ENCODE measurements around the gene CFAP68. TPM values are rescaled to one million over a fixed set of nuclear protein-coding genes. Genes with fewer than 3 reads are reported as not detected.
A peak's percentile ranks its signal among the peaks of the same experiment; 100 is the strongest.

Gene CFAP68, protein sequence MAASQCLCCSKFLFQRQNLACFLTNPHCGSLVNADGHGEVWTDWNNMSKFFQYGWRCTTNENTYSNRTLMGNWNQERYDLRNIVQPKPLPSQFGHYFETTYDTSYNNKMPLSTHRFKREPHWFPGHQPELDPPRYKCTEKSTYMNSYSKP
- total RNA-seq: 10 to 100 TPM; 26.2 to 45.2 (median 29.1) TPM

DNA sequence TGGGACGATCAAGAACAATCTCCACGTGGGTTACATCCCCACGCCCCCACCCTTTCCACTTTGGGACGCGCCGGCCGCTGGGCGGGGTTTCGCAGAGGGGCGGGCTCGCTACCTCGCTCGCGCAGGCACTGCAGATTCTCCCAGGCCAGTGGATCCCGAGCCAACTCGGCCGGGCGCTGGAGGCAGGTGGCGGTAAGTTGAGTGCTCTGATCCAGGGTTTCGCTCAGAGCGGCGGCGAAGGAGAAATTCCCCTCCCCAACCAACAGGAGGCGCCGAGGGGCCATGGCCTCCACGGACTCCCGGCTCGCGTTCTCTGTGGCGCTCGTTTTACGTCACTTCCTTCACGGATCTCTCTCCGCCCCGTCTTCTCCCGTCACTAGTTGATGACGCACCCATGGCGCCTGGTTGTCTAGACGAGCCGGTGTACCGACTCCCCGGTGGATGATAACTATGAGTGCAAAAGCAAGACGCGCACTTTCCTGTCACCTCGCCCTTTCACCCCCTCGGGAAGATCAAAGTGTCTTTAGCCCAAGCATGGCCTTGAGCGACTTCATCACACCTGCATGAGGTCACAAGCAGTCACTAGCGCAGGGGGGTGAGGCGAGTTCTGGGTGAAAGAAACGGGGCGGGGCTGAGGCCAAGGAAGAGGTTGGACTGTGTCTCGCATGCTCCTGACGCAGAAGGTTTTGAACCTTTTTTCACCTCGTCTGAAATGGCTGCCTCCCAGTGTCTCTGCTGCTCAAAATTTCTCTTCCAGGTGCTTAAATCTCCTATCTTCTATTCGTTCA is at the start of gene CFAP68, which contains the start of gene FDXACB1:
CFAP68 (plus strand) TSS at position 693 of the 788 bp plus-strand sequence; CDS start at position 713, 20 bp downstream.
FDXACB1 (minus strand) TSS at position 317 of the 788 bp plus-strand sequence; CDS start at position 284, 33 bp downstream.
- peak within 1 kb of the TSS; percentile 49 for H3K4me3 ChIP-seq (ENCODE audit: low read depth, poor library complexity, severe bottlenecking)
- 0 to 1% methylated on average over 48 of the region's 55 CpGs for WGBS, 2 donors
- intact Hi-C loops (cut with DNase I; ENCODE audit: low total_unique reads): no loop called here
- DNase-seq (ENCODE audit: low spot score in 2 of 2): peak; percentile 97 to 99
- TF ChIP-seq POLR2A (IDR thresholded peaks at IDR 0.05): no peak
- TF ChIP-seq, protein P1, sequence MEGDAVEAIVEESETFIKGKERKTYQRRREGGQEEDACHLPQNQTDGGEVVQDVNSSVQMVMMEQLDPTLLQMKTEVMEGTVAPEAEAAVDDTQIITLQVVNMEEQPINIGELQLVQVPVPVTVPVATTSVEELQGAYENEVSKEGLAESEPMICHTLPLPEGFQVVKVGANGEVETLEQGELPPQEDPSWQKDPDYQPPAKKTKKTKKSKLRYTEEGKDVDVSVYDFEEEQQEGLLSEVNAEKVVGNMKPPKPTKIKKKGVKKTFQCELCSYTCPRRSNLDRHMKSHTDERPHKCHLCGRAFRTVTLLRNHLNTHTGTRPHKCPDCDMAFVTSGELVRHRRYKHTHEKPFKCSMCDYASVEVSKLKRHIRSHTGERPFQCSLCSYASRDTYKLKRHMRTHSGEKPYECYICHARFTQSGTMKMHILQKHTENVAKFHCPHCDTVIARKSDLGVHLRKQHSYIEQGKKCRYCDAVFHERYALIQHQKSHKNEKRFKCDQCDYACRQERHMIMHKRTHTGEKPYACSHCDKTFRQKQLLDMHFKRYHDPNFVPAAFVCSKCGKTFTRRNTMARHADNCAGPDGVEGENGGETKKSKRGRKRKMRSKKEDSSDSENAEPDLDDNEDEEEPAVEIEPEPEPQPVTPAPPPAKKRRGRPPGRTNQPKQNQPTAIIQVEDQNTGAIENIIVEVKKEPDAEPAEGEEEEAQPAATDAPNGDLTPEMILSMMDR (IDR thresholded peaks at IDR 0.05): peak in 2 of 3 donors; percentile 25 to 96

DNA sequence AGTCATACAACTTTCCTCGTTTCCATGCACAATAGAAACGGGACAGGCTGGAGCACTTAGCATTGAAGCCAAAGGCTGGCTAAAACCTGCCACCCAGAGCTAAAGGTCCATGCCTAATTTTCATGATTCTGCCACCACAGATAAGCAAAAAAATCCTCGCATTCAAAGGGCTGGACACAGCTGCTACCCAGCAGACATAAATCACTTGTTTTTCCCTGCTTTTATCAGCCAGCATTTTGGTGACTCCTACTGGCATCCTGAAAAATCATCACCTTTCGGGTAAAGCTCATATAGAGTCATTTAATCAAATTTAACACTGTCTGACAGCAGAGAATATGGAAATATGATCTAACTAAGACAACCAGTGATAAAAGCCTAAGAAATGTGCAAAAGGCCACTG is 45.8 kb upstream of the CFAP68 start:
- WGBS, 2 donors: 60 to 68% methylated on average over 4 of the region's 4 CpGs
- no peak for TF ChIP-seq POLR2A (IDR thresholded peaks at IDR 0.05)
- TF ChIP-seq, protein P1 (IDR thresholded peaks at IDR 0.05): no peak
- intact Hi-C loops (cut with DNase I; ENCODE audit: low total_unique reads): loop anchor here (10.0 kb wide), 1 partner anchor 49 kb away; no protein-coding TSS in a partner anchor
- no peak for DNase-seq (ENCODE audit: low spot score in 2 of 2)
- H3K4me3 ChIP-seq (ENCODE audit: low read depth, poor library complexity, severe bottlenecking): no peak overlapping the region

DNA sequence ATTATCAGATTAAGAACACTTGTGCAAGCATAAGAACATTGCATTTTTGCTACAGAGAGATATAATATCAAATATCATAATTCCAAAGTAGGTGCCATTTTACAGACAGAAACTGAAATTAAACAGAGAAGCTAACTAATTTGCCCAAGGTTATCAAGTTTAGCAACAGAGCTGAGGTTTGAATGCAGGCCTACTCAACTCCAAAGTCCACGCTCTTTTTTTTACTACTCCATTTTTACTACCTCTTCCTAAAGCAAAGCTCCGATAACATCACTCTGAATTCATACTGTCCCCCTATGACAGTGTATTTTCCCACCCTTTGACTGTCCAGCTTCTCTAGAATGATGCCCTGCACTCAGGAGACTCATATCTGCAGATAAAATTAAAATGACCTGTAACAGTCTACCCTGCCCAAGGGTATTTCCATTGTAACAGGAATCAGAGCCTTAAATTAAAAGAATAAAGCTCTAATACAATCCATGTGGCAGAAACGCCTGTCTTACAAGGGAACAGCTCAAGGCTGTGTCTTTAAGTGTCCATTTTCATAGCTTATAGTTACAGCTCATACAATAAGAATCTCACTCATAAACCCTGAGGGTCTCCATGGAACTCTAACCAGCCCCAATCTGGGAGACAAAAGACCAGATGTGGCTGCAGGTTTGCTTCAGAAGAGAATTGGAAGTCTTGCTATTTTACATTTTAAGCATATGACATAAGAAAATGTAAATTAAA is 44.7 kb upstream of the CFAP68 start:
- no peak for DNase-seq (ENCODE audit: low spot score in 2 of 2)
- TF ChIP-seq, protein P1 (IDR thresholded peaks at IDR 0.05): no peak
- no peak for TF ChIP-seq POLR2A (IDR thresholded peaks at IDR 0.05)
- 91 to 96% methylated on average over 3 of the region's 3 CpGs for WGBS, 2 donors
- no peak overlapping the region for H3K4me3 ChIP-seq (ENCODE audit: low read depth, poor library complexity, severe bottlenecking)
- intact Hi-C loops (cut with DNase I; ENCODE audit: low total_unique reads): loop anchor here (10.0 kb wide), 1 partner anchor 50 kb away; no protein-coding TSS in a partner anchor

DNA sequence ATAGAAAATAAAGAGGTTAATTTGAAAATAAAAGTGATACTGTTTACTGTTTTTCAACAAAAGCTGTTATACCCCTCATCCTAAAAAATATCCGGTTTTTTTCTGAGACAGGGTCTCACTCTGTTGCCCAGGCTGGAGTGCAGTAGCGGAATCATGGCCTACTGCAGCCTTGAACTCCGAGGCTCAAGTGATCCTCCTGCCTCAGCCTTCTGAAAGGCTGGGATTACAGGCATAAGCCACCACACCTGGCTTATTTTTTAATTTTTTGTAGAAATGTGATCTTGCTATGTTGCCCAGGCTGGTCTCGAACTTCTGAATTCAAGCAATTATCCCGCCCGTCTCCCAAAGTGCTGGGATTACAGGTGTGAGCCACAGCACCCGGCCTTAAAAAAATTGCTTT is 43.7 kb upstream of the CFAP68 start:
- DNase-seq (ENCODE audit: low spot score in 2 of 2): no peak
- intact Hi-C loops (cut with DNase I; ENCODE audit: low total_unique reads): loop anchor here (10.0 kb wide), 1 partner anchor 51 kb away; no protein-coding TSS in a partner anchor
- WGBS, 2 donors: 96% methylated on average over 7 of the region's 7 CpGs
- no peak for TF ChIP-seq POLR2A (IDR thresholded peaks at IDR 0.05)
- TF ChIP-seq, protein P1 (IDR thresholded peaks at IDR 0.05): no peak
- no peak overlapping the region for H3K4me3 ChIP-seq (ENCODE audit: low read depth, poor library complexity, severe bottlenecking)

DNA sequence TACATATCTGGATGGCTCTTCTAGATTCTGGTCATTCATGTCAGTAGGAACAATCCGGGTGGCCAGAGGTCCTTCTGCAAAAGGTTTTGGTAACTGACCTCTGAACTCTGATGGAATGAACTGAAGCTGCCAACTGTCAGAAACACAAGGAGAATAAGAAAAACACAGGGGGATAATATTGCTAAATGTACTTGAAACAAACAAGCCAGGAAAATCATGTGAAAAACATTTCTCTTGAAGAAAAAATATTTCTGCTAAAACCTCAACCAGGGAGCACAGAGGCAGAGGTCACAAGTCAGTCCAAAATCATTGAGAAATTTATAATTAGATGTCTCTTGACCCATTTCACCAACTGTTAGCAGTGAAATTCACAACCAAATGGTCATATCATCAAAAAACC is 43.2 kb upstream of the CFAP68 start:
- DNase-seq (ENCODE audit: low spot score in 2 of 2): no peak
- TF ChIP-seq POLR2A (IDR thresholded peaks at IDR 0.05): no peak
- TF ChIP-seq, protein P1 (IDR thresholded peaks at IDR 0.05): no peak
- WGBS, 2 donors: 76 to 83% methylated on average over 1 of the region's 1 CpG
- intact Hi-C loops (cut with DNase I; ENCODE audit: low total_unique reads): loop anchor here (10.0 kb wide), 1 partner anchor 51 kb away; no protein-coding TSS in a partner anchor
- H3K4me3 ChIP-seq (ENCODE audit: low read depth, poor library complexity, severe bottlenecking): no peak overlapping the region
